GM10248 (cell line): ENCODE measurements around the gene ST7.

Source experiments
- CTCF ChIA-PET: fragments of 300-600 bp; sonication (Branson Sonifier 250); formaldehyde crosslinking; extraction: SDS; loops from one replicate; lab custom pipeline; 2021; ENCODE audit warnings: antibody characterized with exemption; lab: Yijun Ruan, JAX
- POLR2A ChIA-PET: fragments of 350-650 bp; sonication (Branson Sonifier 250); formaldehyde crosslinking; extraction: SDS; loops from one replicate; lab custom pipeline; 2020; ENCODE audit warnings: antibody characterized with exemption; lab: Yijun Ruan, JAX
- DNase-seq: peaks from one replicate; pipeline ENCODE4 v3.0.0; 2012; ENCODE audit errors: extremely low spot score
- CTCF ChIP-seq: IDR thresholded peaks from 2 replicates; pipeline ENCODE4 v1.5.1; 2012; ENCODE audit warnings: mild to moderate bottlenecking, low read depth; ENCODE audit errors: extremely low read depth, missing control alignments, control extremely low read depth

ST7 gene

GRCh38 chr7:117271566-117271965 lies 318.3 kb downstream of the ST7 start:
- no peak for TF ChIP-seq CTCF
- no peak for DNase-seq
- ChIA-PET CTCF (no interaction called here), POLR2A (no interaction called here)

GRCh38 chr7:117272017-117272759 lies 318.9 kb downstream of the ST7 start:
- ChIA-PET CTCF (interaction anchor here (0.6 to 1.7 kb wide), 4 partner anchors 13 to 1014 kb away, joined by 3 to 4 read pairs (median 4); no protein-coding TSS in a partner anchor), POLR2A (no interaction called here)
- no peak for DNase-seq
- TF ChIP-seq CTCF: no peak

GRCh38 chr7:117273325-117273724 lies 320.0 kb downstream of the ST7 start:
- TF ChIP-seq CTCF: no peak
- CTCF ChIA-PET: interaction anchor here (1.1 to 1.9 kb wide), 8 partner anchors 10 to 115 kb away, joined by 3 to 4 read pairs (median 3); no protein-coding TSS in a partner anchor
- no peak for DNase-seq
- POLR2A ChIA-PET: no interaction called here

GRCh38 chr7:117273814-117274225 lies 320.5 kb downstream of the ST7 start:
- CTCF ChIA-PET: interaction anchor here (0.7 to 1.9 kb wide), 10 partner anchors 10 to 116 kb away, joined by 3 to 4 read pairs (median 3); no protein-coding TSS in a partner anchor
- no peak for TF ChIP-seq CTCF
- POLR2A ChIA-PET: no interaction called here
- no peak for DNase-seq

- no peak for TF ChIP-seq CTCF
- ChIA-PET CTCF (interaction anchor here (1.3 to 1.9 kb wide), 4 partner anchors 11 to 55 kb away, joined by 3 to 4 read pairs (median 3); no protein-coding TSS in a partner anchor), POLR2A (no interaction called here)
- no peak for DNase-seq
These were observed 321.6 kb downstream of the ST7 start for GRCh38 chr7:117274951-117275350.

GRCh38 chr7:117277576-117277975 lies 324.3 kb downstream of the ST7 start:
- ChIA-PET POLR2A (no interaction called here), CTCF (no interaction called here)
- DNase-seq: no peak
- no peak for TF ChIP-seq CTCF
